ENCODE results near the gene CACNA2D4. TPM values are rescaled to one million over a fixed set of nuclear protein-coding genes. Genes with fewer than 3 reads are reported as not detected.

CACNA2D4 gene
- total and polyA plus RNA-seq, 4 donors = 0.82 to 2.8 (median 1.3) TPM

DNA sequence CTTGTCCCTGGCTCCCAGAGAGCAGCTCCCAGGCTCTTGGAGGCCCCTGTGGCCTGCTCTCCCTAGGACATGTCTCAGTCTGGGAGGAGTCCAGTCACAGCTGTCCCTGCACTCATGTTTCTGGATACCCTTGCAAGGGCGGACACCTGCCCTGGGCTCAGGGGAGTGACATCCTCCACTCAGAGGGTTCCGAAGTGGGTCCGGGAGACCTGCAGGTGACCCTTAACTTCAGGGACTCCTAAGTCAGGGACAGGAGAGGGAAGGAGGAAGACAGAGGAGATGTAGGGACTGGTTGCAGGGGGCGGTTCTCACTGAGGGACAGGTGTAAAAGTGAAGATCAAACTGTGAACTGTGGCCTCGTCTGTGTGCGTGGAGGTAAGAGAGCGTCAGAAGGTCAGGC lies 37.6 kb downstream of the CACNA2D4 start:
- Histone ChIP-seq H3K4me3 (ENCODE audit: low read depth in 1 of 3, low read length in 3 of 3) (no peak overlapping the region), H3K9ac (ENCODE audit: low read depth in 1 of 2, low read length in 2 of 2) (no peak overlapping the region), H3K27me3 (ENCODE audit: control insufficient read depth in 4 of 4, insufficient read depth in 4 of 4, low read length in 3 of 4) (no peaks in the 10 kb centered on the region), H3K36me3 (ENCODE audit: control insufficient read depth in 4 of 4, insufficient read depth in 3 of 4, low read depth in 1 of 4, low read length in 3 of 4) (no peaks in the 10 kb centered on the region), H3K27ac (ENCODE audit: low read depth in 1 of 2, low read length in 2 of 2) (no peak overlapping the region), H3K9me3 (ENCODE audit: control insufficient read depth in 4 of 4, low read length in 3 of 4) (no peaks in the 10 kb centered on the region), H3K4me1 (ENCODE audit: control insufficient read depth in 4 of 4, insufficient read depth in 4 of 4, low read length in 3 of 4) (no peaks in the 10 kb centered on the region)
- DNase-seq (ENCODE audit: low spot score) = peak; percentile 31
- TF ChIP-seq, protein P1, sequence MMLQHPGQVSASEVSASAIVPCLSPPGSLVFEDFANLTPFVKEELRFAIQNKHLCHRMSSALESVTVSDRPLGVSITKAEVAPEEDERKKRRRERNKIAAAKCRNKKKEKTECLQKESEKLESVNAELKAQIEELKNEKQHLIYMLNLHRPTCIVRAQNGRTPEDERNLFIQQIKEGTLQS (IDR thresholded peaks at IDR 0.05) = no peak
- TF ChIP-seq FOXA1 (IDR thresholded peaks at IDR 0.05) = no peak
- TF ChIP-seq, protein P2, sequence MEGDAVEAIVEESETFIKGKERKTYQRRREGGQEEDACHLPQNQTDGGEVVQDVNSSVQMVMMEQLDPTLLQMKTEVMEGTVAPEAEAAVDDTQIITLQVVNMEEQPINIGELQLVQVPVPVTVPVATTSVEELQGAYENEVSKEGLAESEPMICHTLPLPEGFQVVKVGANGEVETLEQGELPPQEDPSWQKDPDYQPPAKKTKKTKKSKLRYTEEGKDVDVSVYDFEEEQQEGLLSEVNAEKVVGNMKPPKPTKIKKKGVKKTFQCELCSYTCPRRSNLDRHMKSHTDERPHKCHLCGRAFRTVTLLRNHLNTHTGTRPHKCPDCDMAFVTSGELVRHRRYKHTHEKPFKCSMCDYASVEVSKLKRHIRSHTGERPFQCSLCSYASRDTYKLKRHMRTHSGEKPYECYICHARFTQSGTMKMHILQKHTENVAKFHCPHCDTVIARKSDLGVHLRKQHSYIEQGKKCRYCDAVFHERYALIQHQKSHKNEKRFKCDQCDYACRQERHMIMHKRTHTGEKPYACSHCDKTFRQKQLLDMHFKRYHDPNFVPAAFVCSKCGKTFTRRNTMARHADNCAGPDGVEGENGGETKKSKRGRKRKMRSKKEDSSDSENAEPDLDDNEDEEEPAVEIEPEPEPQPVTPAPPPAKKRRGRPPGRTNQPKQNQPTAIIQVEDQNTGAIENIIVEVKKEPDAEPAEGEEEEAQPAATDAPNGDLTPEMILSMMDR (IDR thresholded peaks at IDR 0.05; ENCODE audit: low read depth, low read length, missing input control) = no peak
- TF ChIP-seq EGR1 (IDR thresholded peaks at IDR 0.05; ENCODE audit: low read depth in 2 of 2) = no peak
- TF ChIP-seq RXRA (IDR thresholded peaks at IDR 0.05) = no peak
- TF ChIP-seq HNF4G (IDR thresholded peaks at IDR 0.05) = no peak
- no peak for TF ChIP-seq GABPA (IDR thresholded peaks at IDR 0.05 in 1 of 2, conservative IDR thresholded peaks at IDR 0.05 in 1 of 2)
- TF ChIP-seq JUND (IDR thresholded peaks at IDR 0.05) = no peak
- no peak for TF ChIP-seq NR2F2 (IDR thresholded peaks at IDR 0.05)
- TF ChIP-seq, protein P3, sequence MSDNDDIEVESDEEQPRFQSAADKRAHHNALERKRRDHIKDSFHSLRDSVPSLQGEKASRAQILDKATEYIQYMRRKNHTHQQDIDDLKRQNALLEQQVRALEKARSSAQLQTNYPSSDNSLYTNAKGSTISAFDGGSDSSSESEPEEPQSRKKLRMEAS (IDR thresholded peaks at IDR 0.05) = no peak
- no peak for TF ChIP-seq RAD21 (IDR thresholded peaks at IDR 0.05)
- TF ChIP-seq TAF1 (conservative IDR thresholded peaks at IDR 0.05) = no peak
- TF ChIP-seq YY1 (IDR thresholded peaks at IDR 0.05) = no peak
- TF ChIP-seq, protein P4, sequence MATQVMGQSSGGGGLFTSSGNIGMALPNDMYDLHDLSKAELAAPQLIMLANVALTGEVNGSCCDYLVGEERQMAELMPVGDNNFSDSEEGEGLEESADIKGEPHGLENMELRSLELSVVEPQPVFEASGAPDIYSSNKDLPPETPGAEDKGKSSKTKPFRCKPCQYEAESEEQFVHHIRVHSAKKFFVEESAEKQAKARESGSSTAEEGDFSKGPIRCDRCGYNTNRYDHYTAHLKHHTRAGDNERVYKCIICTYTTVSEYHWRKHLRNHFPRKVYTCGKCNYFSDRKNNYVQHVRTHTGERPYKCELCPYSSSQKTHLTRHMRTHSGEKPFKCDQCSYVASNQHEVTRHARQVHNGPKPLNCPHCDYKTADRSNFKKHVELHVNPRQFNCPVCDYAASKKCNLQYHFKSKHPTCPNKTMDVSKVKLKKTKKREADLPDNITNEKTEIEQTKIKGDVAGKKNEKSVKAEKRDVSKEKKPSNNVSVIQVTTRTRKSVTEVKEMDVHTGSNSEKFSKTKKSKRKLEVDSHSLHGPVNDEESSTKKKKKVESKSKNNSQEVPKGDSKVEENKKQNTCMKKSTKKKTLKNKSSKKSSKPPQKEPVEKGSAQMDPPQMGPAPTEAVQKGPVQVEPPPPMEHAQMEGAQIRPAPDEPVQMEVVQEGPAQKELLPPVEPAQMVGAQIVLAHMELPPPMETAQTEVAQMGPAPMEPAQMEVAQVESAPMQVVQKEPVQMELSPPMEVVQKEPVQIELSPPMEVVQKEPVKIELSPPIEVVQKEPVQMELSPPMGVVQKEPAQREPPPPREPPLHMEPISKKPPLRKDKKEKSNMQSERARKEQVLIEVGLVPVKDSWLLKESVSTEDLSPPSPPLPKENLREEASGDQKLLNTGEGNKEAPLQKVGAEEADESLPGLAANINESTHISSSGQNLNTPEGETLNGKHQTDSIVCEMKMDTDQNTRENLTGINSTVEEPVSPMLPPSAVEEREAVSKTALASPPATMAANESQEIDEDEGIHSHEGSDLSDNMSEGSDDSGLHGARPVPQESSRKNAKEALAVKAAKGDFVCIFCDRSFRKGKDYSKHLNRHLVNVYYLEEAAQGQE (IDR thresholded peaks at IDR 0.05) = no peak
- no peak for TF ChIP-seq HNF4A (conservative IDR thresholded peaks at IDR 0.05)
- no peak for TF ChIP-seq SP1 (IDR thresholded peaks at IDR 0.05)
- no peak for TF ChIP-seq FOXA2 (IDR thresholded peaks at IDR 0.05)
- WGBS = 91% methylated on average over 7 of the region's 7 CpGs

DNA sequence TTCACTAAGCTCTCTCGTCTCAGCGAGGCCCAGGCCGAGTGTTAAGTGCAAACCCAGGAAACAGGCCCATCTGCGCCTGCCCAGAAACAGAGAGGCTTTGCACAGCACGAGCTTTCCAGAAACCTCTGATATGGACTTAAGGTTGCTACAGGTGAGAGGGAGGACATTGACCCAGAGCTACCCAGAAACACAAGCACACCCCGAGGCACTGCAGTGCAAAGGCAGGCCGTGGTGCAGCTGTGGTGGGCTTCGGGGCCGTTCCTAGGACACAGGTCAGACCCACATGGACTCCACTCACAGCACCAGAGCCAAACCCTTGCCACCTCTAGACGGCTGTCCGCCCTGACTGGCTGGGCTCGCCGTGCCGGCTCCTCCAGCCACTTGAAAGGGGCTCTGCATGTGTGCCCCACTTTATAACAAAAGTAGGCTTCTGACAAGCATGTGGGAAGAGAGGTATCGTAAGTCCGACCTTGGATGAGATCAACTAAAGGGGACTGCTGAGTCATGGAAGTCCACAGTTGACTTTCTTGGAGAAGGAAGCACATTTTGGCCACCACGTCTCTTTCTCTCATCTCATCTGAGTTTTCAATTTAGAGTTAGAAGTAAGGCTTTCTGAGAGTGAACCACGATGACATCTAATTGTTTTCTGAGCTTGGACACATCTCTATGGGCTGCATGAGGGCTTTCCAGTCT lies 38.2 kb downstream of the CACNA2D4 start:
- WGBS = 90% methylated on average over 18 of the region's 18 CpGs
- no peaks in the 10 kb centered on the region for H3K27me3 ChIP-seq (ENCODE audit: control insufficient read depth in 4 of 4, insufficient read depth in 4 of 4, low read length in 3 of 4)
- peak; percentile 28 for DNase-seq (ENCODE audit: low spot score)
- no peak for TF ChIP-seq JUND (IDR thresholded peaks at IDR 0.05)
- TF ChIP-seq, protein P1 (IDR thresholded peaks at IDR 0.05) = no peak
- TF ChIP-seq, protein P5, sequence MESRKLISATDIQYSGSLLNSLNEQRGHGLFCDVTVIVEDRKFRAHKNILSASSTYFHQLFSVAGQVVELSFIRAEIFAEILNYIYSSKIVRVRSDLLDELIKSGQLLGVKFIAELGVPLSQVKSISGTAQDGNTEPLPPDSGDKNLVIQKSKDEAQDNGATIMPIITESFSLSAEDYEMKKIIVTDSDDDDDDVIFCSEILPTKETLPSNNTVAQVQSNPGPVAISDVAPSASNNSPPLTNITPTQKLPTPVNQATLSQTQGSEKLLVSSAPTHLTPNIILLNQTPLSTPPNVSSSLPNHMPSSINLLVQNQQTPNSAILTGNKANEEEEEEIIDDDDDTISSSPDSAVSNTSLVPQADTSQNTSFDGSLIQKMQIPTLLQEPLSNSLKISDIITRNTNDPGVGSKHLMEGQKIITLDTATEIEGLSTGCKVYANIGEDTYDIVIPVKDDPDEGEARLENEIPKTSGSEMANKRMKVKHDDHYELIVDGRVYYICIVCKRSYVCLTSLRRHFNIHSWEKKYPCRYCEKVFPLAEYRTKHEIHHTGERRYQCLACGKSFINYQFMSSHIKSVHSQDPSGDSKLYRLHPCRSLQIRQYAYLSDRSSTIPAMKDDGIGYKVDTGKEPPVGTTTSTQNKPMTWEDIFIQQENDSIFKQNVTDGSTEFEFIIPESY (IDR thresholded peaks at IDR 0.05) = no peak
- no peak for TF ChIP-seq SP1 (IDR thresholded peaks at IDR 0.05)
- TF ChIP-seq RAD21 (IDR thresholded peaks at IDR 0.05) = no peak
- TF ChIP-seq, protein P4 (IDR thresholded peaks at IDR 0.05) = no peak
- no peak for TF ChIP-seq HNF4G (IDR thresholded peaks at IDR 0.05)
- TF ChIP-seq FOXA1 (IDR thresholded peaks at IDR 0.05) = no peak
- TF ChIP-seq, protein P3 (IDR thresholded peaks at IDR 0.05) = no peak
- TF ChIP-seq GABPA (IDR thresholded peaks at IDR 0.05 in 1 of 2, conservative IDR thresholded peaks at IDR 0.05 in 1 of 2) = no peak

More for the DNA sequence above, 38.2 kb downstream of the CACNA2D4 start:
- H3K9me3 ChIP-seq (ENCODE audit: control insufficient read depth in 4 of 4, low read length in 3 of 4) = no peaks in the 10 kb centered on the region
- H3K36me3 ChIP-seq (ENCODE audit: control insufficient read depth in 4 of 4, insufficient read depth in 3 of 4, low read depth in 1 of 4, low read length in 3 of 4) = no peaks in the 10 kb centered on the region
- H3K27ac ChIP-seq (ENCODE audit: low read depth in 1 of 2, low read length in 2 of 2) = no peak overlapping the region
- H3K4me1 ChIP-seq (ENCODE audit: control insufficient read depth in 4 of 4, insufficient read depth in 4 of 4, low read length in 3 of 4) = no peaks in the 10 kb centered on the region
- H3K4me3 ChIP-seq (ENCODE audit: low read depth in 1 of 3, low read length in 3 of 3) = no peak overlapping the region
- no peak overlapping the region for H3K9ac ChIP-seq (ENCODE audit: low read depth in 1 of 2, low read length in 2 of 2)
